Measurements from ENCODE around the gene PLB1.
A peak's percentile ranks its signal among the peaks of the same experiment; 100 is the strongest.

Gene PLB1, protein sequence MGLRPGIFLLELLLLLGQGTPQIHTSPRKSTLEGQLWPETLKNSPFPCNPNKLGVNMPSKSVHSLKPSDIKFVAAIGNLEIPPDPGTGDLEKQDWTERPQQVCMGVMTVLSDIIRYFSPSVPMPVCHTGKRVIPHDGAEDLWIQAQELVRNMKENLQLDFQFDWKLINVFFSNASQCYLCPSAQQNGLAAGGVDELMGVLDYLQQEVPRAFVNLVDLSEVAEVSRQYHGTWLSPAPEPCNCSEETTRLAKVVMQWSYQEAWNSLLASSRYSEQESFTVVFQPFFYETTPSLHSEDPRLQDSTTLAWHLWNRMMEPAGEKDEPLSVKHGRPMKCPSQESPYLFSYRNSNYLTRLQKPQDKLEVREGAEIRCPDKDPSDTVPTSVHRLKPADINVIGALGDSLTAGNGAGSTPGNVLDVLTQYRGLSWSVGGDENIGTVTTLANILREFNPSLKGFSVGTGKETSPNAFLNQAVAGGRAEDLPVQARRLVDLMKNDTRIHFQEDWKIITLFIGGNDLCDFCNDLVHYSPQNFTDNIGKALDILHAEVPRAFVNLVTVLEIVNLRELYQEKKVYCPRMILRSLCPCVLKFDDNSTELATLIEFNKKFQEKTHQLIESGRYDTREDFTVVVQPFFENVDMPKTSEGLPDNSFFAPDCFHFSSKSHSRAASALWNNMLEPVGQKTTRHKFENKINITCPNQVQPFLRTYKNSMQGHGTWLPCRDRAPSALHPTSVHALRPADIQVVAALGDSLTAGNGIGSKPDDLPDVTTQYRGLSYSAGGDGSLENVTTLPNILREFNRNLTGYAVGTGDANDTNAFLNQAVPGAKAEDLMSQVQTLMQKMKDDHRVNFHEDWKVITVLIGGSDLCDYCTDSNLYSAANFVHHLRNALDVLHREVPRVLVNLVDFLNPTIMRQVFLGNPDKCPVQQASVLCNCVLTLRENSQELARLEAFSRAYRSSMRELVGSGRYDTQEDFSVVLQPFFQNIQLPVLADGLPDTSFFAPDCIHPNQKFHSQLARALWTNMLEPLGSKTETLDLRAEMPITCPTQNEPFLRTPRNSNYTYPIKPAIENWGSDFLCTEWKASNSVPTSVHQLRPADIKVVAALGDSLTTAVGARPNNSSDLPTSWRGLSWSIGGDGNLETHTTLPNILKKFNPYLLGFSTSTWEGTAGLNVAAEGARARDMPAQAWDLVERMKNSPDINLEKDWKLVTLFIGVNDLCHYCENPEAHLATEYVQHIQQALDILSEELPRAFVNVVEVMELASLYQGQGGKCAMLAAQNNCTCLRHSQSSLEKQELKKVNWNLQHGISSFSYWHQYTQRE (N-terminal part only)

DNA sequence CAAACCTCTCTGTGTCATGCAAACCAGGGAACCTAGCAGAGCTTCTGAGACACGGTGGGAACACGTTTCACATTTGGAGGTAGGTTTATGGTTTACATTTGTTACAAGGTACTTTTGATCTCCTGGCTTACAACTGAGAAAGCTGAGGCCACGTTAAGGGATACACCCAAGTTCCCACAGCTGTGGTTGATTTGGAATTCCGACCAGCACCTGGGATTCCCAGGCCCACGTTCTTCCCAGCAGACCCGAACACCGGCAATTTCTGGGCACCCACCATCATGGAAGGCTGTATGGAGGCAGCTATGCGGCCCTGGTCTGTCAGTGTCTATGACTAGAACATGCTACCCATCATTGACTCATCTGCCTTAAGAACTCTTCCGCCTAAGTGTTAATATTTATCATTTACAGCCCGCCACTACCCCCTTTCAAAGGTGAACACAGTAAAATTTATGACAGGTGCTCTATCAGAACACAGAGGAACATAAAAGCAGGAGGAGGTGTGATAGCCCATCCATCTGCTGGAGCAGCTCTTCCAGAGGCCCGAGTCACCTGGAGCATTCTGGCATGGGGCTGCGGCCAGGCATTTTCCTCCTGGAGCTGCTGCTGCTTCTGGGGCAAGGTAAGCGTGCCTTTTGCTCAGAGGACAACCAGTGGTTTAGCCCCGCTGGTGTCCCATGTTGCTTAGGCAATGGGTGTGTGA, at the start of gene PLB1:
Gene PLB1 (plus strand): TSS at position 510 of the 700 bp plus-strand sequence. CDS start 55 bp downstream, at position 565.
- DNase-seq (ENCODE audit: extremely low read depth in 1 of 2, low read depth in 1 of 2) = no peak

DNA sequence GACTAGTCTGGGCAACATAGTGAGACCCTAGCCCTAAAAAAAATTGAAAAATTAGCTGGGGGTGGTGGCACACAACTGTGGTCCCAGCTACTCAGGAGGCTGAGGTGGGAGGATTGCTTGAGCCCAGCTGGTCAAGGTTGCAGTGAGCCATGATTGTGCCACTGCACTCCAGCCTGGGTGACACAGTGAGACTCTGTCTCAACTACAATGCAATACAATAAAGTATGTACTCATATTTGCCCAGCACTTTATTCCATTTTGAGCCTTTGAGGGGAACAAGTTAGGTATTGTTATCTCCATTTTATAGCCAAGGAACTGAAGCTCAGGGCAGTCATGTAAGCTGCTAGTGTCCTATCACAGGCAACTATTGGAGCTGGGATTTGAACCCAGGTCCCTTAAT, 49.3 kb upstream of the PLB1 start:
- DNase-seq (ENCODE audit: extremely low read depth in 1 of 2, low read depth in 1 of 2) = no peak

DNA sequence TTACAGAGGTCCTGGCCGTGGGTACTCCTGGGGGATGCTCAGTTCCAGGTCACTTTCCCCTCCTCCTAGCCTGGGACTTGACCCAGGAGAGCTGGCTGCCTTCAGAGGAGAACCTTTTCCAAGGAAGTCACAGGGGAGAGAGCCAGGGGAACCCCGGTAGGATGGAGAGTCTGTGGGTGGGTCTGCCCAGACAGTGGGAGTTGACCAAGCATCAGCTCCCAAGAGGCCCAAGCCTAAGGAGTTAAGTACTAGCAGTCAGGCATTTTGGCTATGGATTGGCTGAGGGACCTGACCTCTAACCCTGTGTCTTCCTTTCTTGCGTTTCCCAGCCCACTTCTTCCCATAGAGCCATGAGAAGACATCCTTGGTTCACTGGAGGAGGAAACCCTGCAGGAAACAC, 48.8 kb upstream of the PLB1 start:
- no peak for DNase-seq (ENCODE audit: extremely low read depth in 1 of 2, low read depth in 1 of 2)

DNA sequence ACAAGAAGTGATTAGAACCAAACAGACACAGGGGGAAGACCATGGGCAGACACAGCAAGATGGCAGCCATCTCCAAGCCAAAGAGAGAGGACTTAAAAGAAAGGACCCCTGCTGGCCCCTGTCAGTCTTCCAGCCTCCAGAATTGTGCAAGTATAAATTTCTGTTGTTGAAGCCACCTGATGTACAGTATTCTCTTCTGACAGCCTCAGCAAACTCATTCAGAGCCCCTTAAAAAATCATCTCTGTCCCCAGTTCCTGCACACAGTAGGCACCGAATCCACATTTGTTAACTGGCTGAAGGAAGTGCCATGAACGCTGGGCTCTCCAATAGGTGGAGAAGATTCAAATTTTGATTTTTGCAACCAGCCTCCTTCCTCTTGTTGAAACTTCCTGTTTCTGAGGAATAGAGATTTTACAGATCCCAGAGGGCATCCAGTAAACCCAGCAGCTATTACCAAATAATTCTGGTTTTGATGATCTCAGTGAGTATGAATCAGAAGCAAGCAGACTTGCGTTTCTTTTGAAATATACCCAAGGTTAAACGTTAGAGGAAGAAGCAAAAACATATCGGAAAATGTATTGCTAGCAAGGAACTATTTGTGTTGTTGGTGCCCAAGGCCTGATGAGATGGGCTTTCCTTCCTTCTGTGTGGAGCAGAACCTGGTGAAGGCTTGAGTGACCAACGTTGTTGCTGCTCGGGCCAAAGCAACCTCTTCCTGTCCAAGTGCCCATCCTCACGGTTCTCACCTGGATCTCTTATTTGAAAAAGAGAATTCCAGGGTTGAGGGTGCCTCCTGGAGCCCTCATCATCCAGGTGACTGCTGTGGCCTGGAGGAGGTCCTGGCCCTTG, 47.7 kb upstream of the PLB1 start:
- DNase-seq (ENCODE audit: extremely low read depth in 1 of 2, low read depth in 1 of 2) = no peak

- no peak for DNase-seq (ENCODE audit: extremely low read depth in 1 of 2, low read depth in 1 of 2)
These were observed 47.1 kb upstream of the PLB1 start for GRCh38 chr2:28448793-28449100.

DNA sequence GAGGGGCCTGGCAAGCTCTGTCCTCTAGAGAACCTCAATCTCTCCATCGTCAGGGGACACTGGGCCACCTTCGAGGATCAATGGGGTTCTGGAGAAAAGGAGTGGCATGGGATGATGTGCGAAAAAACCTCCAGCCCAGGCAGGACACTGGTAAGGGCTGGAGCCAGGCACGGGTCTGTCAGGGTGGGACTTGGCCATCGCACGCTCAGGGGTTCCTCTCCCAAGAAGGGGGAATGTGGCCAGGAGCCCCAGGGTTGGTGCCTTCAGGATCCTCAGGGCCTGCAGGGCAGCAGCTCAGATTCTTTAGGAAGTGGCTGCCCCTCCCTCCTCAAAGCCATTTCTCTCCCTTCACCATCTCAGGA, 46.8 kb upstream of the PLB1 start:
- DNase-seq (ENCODE audit: extremely low read depth in 1 of 2, low read depth in 1 of 2) = no peak

- DNase-seq (ENCODE audit: extremely low read depth in 1 of 2, low read depth in 1 of 2) = peak; percentile 73 to 88
These were observed 46.1 kb upstream of the PLB1 start for GRCh38 chr2:28449488-28450395.

- DNase-seq (ENCODE audit: extremely low read depth in 1 of 2, low read depth in 1 of 2) = no peak
These were observed 44.8 kb upstream of the PLB1 start for GRCh38 chr2:28450901-28451565.

DNA sequence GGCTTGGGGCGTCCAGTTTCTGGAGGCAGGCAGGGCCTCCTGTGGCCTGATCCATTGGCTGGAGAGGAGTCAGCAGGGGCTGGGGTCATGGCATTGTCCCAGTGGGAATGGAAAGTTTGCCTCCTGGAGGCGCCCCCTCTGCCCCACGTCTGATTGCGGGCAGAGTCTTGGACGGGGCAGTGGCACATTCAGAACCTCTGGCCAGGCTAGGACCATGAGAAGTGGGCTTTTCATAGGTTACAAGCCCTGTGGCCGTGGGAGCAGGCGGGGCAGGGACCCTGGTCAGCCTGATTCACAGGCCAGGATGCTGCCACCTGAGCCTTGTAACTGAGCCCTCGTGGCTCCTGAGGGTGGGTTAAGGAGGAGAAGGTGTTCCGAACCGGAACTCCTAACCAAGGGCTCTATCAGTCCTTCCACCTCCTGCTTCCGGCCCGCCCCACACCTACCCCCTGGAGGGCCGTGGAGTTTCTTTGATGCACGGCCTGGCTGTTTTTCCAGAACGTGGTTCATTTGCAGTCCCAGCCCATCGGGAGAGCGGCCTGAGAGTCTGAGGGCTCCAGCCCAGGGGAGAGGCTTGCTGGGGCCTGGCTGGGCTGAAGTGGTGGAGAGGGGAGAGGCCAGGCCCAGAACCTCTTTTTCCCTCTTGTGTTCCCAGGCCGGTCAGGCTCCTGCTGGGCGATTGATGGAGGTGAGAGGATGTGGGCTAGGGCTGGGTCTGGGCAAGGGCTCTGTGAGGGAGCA, 43.9 kb upstream of the PLB1 start:
- DNase-seq (ENCODE audit: extremely low read depth in 1 of 2, low read depth in 1 of 2) = no peak

DNA sequence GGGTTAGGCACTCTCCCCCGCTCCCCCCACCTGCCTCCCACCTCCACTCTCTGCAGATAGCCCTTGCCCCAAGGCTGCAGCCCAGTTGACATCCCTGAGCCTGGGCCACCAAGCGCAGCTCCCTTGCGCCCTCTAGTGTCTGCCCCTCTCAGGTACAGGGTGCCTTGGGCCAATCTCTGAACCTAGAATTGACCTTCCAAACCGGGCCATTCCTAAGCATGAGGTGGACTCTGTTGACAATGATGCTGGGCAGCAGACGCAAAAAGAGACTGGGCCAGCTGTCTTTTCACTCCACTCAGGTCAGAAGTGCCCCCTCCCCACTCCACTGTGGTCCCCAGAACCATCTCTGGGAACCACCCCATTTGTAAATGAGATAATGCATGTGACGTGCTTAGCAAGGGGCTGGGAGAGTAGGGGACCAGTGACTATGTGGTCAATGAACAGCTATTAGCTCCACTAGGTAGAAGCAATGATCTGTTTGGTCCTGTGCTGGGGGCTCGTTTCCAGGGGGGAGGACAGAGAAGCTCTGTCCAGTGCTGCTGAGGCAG, 43.3 kb upstream of the PLB1 start:
- peak; percentile 58 to 72 for DNase-seq (ENCODE audit: extremely low read depth in 1 of 2, low read depth in 1 of 2)

- DNase-seq (ENCODE audit: extremely low read depth in 1 of 2, low read depth in 1 of 2) = no peak
These were observed 42.5 kb upstream of the PLB1 start for GRCh38 chr2:28453396-28453795.

GRCh38 chr2:28454016-28454930, 41.6 kb upstream of the PLB1 start:
- no peak for DNase-seq (ENCODE audit: extremely low read depth in 1 of 2, low read depth in 1 of 2)

GRCh38 chr2:28457237-28457636, 38.6 kb upstream of the PLB1 start:
- DNase-seq (ENCODE audit: extremely low read depth in 1 of 2, low read depth in 1 of 2) = no peak

- DNase-seq (ENCODE audit: extremely low read depth in 1 of 2, low read depth in 1 of 2) = no peak
These were observed 34.8 kb upstream of the PLB1 start for GRCh38 chr2:28461056-28461455.

GRCh38 chr2:28462122-28462521, 33.7 kb upstream of the PLB1 start:
- DNase-seq (ENCODE audit: extremely low read depth in 1 of 2, low read depth in 1 of 2) = no peak

- no peak for DNase-seq (ENCODE audit: extremely low read depth in 1 of 2, low read depth in 1 of 2)
These were observed 32.5 kb upstream of the PLB1 start for GRCh38 chr2:28463211-28463816.

All from stimulated activated CD8-positive, alpha-beta memory T cell treated with anti-CD3 and anti-CD28 coated beads, Interleukin-7, amount 100 ng/mL, for 48 hours (primary cell).